Progenitor cell of endocrine pancreas (in vitro differentiated cells): ENCODE data around the gene TRIM66. TPM values are rescaled to one million over a fixed set of nuclear protein-coding genes. Genes with fewer than 3 reads are reported as not detected.

Experiments
- DNase-seq: peaks from one replicate; pipeline ENCODE4 v3.0.0; 2021; ENCODE audit warnings: low spot score; ENCODE audit not compliant: unreplicated experiment
- H3K27ac Mint-ChIP-seq: 2 replicates; pipeline ENCODE4 v1.8.0; 2021; ENCODE audit warnings: mild to moderate bottlenecking, moderate library complexity, mixed read lengths
- H3K27me3 Mint-ChIP-seq: 2 replicates; pipeline ENCODE4 v1.8.0; 2021; ENCODE audit warnings: mixed read lengths
- H3K36me3 Mint-ChIP-seq: 2 replicates; pipeline ENCODE4 v1.8.0; 2022; ENCODE audit warnings: mixed read lengths; ENCODE audit not compliant: insufficient read depth
- H3K4me1 Mint-ChIP-seq: 2 replicates; pipeline ENCODE4 v1.8.0; 2021; ENCODE audit warnings: low read depth, mixed read lengths
- H3K4me3 Mint-ChIP-seq: 2 replicates; pipeline ENCODE4 v1.8.0; 2021; ENCODE audit warnings: low read depth, mild to moderate bottlenecking, moderate library complexity, mixed read lengths
- H3K9me3 Mint-ChIP-seq: 2 replicates; pipeline ENCODE4 v1.8.0; 2021; ENCODE audit warnings: low read depth, mixed read lengths
- CTCF ChIP-seq: fragments of 200-600 bp; sonication (generic); IDR thresholded peaks from one replicate; pipeline ENCODE4 v1.5.0; 2021; ENCODE audit warnings: antibody characterized with exemption, mild to moderate bottlenecking; ENCODE audit not compliant: unreplicated experiment
- total RNA-seq: library from RNA; stranded (reverse); gene quantifications from 2 replicates; pipeline ENCODE4 v1.2.1, GENCODE V29; 2021

Gene TRIM66
- total RNA-seq, 1 donor from 2014 or later, result 9.4 TPM

DNA sequence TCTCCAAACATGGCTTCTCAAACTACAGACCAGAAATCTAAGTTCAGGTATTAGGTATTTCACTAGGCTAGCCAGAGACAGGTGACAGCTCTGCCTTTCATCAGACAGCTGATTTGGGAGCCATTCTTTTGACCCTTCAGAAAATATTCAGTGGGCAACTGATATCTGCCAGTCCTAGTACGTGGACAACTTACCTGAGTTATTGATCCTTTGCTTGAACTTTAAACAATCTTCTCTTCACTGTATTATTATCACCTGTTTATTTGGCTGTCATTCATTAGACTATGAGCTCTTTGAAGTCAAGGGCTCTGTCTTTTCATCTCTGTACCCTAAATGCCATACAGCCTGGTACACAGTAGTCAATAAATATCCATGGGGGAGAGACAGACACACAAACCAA is 17.2 kb downstream of the TRIM66 start:
- no peak overlapping the region for H3K4me3 Mint-ChIP-seq
- H3K36me3 Mint-ChIP-seq, result no peaks in the 10 kb centered on the region

DNA sequence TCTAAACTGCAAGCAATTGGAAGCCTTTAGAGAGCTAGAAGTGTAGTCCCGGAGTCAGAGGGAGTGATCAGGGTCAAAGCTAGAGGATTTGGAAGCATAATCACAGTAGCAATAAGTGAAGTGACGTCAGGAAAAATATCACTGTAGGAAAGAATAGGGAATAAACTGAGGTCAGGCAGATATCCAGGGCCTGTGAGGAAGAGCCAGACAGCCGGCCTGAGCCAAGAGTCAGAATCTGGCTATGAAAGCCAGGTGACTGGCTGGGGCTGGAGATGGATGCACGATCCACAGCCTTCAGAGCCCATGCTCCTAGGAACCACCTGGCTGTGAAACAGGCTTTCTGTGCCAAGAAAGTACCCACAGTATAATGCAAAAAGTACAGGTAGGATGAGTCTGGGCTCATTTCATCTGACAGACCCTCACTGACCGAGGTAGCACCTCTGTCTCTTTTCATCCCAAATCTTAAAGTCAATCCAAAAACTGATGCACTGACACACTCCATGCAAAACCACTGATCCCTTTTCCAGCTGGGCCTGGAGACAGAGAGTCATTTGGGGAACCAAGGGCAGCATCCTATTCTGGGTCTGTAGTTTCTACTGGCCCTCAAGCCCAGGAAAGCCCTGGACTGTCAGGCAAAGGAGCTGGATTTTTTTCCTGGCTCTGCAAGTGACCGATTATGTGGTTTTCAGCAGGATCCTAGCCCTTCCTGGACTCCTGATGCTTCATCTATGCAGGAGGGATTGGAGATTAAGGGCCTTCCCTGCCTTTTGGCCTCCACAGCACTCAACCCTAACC is 21.3 kb downstream of the TRIM66 start:
- H3K4me1 Mint-ChIP-seq, result peaks cover 3% of the 10 kb centered on the region
- no peaks in the 10 kb centered on the region for H3K27me3 Mint-ChIP-seq
- no peak for DNase-seq
- no peaks in the 10 kb centered on the region for H3K9me3 Mint-ChIP-seq
- no peak overlapping the region for H3K4me3 Mint-ChIP-seq
- no peak for TF ChIP-seq CTCF
- H3K27ac Mint-ChIP-seq, result no peak overlapping the region
- H3K36me3 Mint-ChIP-seq, result no peaks in the 10 kb centered on the region

More for the DNA sequence above, 17.2 kb downstream of the TRIM66 start:
- TF ChIP-seq CTCF, result no peak
- Mint-ChIP-seq H3K27ac (no peak overlapping the region), H3K9me3 (no peaks in the 10 kb centered on the region), H3K4me1 (peaks cover 3% of the 10 kb centered on the region), H3K27me3 (no peaks in the 10 kb centered on the region)
- DNase-seq, result no peak

DNA sequence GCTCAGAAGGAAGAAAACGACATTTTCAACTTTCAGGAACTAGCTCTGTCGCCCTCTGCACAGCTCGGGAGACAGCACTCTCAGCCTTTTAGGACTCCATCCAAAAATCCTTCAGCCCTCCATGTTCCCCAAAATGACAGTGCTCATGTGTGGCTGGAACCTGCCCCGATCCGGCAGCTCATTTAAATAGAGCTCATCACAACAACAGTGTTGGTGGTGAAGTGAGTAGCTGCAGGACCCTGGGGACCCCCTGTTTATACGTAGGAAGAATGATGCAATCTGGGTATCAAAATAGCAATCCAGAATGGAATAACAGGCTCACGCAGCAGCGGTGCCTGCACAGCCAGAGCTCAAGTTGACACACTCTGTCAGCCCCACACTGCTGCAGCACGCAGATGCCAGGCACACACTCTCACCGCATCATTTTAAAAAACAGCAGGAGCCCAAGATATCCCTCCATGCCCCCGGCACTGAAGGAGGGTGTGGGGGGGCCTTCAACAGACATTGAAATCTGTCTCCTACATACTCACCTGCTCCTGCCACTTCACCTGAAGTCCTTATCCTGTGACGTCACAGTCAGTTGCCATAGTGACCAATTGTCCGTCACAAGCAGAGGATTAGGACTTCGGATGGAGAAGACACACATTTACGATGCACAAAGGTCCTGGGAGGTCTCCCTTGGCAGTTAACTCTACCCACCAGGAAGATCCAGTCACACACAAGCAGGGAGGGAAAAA is 24.0 kb downstream of the TRIM66 start:
- TF ChIP-seq CTCF, result no peak
- Mint-ChIP-seq H3K9me3 (no peaks in the 10 kb centered on the region), H3K4me3 (no peak overlapping the region), H3K27me3 (no peaks in the 10 kb centered on the region), H3K4me1 (no peaks in the 10 kb centered on the region), H3K27ac (no peak overlapping the region), H3K36me3 (no peaks in the 10 kb centered on the region)
- DNase-seq, result no peak

DNA sequence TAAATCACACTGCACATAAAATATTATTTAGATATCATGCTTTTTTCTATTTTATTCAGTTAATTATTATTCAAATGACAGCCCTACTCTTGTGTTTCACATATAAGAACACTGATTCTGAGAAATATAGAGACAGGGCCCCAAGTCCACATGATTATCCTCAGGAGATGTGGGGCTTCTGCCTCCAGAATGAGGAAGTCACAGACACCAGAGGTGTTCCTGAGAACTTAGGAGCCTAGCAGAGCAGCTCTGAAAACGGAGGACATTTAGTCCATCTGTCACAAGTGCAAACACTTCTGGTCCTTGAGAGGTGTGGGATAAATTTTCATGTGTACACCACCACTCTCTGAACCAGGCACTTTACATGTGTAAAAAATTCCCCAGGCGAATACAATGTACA is 26.2 kb downstream of the TRIM66 start:
- no peak for TF ChIP-seq CTCF
- Mint-ChIP-seq H3K4me3 (no peak overlapping the region), H3K9me3 (no peaks in the 10 kb centered on the region), H3K27me3 (no peaks in the 10 kb centered on the region), H3K27ac (no peak overlapping the region), H3K4me1 (no peaks in the 10 kb centered on the region), H3K36me3 (no peaks in the 10 kb centered on the region)
- DNase-seq, result no peak

DNA sequence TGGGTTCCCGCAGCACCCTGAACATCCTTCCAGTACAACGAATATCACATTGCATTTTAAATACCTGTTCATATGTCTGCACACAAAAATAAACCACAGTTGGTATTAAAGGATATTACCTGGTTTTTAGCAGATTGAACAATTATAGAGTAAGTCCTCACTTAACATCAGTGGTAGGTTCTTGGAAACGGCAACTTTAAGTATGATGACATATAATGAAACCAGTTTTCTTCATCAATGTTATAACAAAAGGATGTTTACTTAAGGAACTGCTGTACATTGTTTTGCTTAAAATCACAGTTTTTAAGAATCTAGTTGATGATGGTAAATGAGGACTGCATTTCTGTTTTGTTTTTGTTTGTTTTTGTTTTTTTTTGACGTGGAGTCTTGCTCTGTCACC is 28.0 kb downstream of the TRIM66 start:
- no peaks in the 10 kb centered on the region for H3K27me3 Mint-ChIP-seq
- TF ChIP-seq CTCF, result no peak
- H3K4me3 Mint-ChIP-seq, result no peak overlapping the region
- H3K9me3 Mint-ChIP-seq, result no peaks in the 10 kb centered on the region
- no peak for DNase-seq
- no peak overlapping the region for H3K27ac Mint-ChIP-seq
- H3K4me1 Mint-ChIP-seq, result no peaks in the 10 kb centered on the region
- no peaks in the 10 kb centered on the region for H3K36me3 Mint-ChIP-seq
